Measurements from ENCODE around the gene DOCK9. TPM values are rescaled to one million over a fixed set of nuclear protein-coding genes. Genes with fewer than 3 reads are reported as not detected.

DOCK9 gene
- total and polyA plus RNA-seq, 9 of the 15 experiments (the other 6 are each of a cell fraction or from before 2014, with no cell fraction given): 3.5 to 25.3 (median 16.7) TPM

DNA sequence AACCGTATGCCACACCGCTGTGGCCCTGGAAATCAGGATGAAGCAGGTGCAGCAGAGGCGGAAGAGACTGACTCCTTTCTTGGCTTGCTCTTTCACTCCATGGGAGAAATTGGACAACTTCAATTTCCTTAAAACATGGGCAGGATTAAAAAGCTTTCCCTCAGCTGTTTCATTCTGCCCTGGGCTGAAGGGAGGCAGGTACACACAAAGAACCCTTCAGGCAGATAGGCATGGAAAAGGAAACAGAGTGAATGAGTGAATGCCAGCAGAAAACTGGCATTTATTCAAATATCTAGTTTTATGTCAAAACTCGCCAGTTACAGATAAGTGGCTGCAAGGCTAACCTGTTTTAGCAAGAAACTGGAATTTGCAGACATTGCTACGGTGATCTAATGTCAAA lies 154.4 kb downstream of the DOCK9 start:
- ATAC-seq (no peak), DNase-seq (ENCODE audit: extremely low read depth in 1 of 4, low spot score in 3 of 4) (no peak), FAIRE-seq (no peak)
- Histone ChIP-seq H3K9ac (ENCODE audit: insufficient read depth in 1 of 2, low read depth in 2 of 2, low read length in 2 of 2) (no peak overlapping the region), H3K4me2 (ENCODE audit: insufficient read depth, low read length) (no peak overlapping the region), H3K9me3 (replicated peaks; ENCODE audit: control insufficient read depth, insufficient read depth, low read depth, low read length) (no peaks in the 10 kb centered on the region), H3K4me3 (no peak overlapping the region), H3K36me3 (ENCODE audit: control insufficient read depth, insufficient read depth, low read length) (peaks cover 30% of the 10 kb centered on the region; the same call in 2 of the 3 replicates), H3K27me3 (ENCODE audit: control insufficient read depth in 2 of 2, insufficient read depth in 2 of 2, low read length in 2 of 2) (no peaks in the 10 kb centered on the region), H3K4me1 (replicated peaks in 1 of 2; ENCODE audit: control insufficient read depth in 2 of 2, insufficient read depth in 2 of 2, low read length in 2 of 2) (no peaks in the 10 kb centered on the region; a peak in 1 of 5 replicates), H2AFZ (ENCODE audit: low read depth, low read length) (no peak overlapping the region), H3K9me1 (ENCODE audit: control insufficient read depth, insufficient read depth, low read length) (no peaks in the 10 kb centered on the region), H3K79me2 (ENCODE audit: control insufficient read depth, insufficient read depth, low read length) (no peaks in the 10 kb centered on the region), H3K27ac (ENCODE audit: extremely low read depth, low read depth, low read length) (no peak overlapping the region), H4K20me1 (replicated peaks; ENCODE audit: control insufficient read depth, insufficient read depth, low read length) (no peaks in the 10 kb centered on the region)
- in situ Hi-C loops (cut with MboI): no loop called here
- POLR2A ChIA-PET: interaction anchor here (0.8 kb wide), 2 partner anchors 17 to 219 kb away, joined by 3 to 4 read pairs; no protein-coding TSS in a partner anchor
- CTCF ChIA-PET (ENCODE audit: low intra/inter-chr PET ratio): no interaction called here
- intact Hi-C loops (cut with micrococcal nuclease): no loop called here
- WGBS (ENCODE audit: insufficient coverage, low coverage, missing lambda C conversion rate): 88% methylated on average over 5 of the region's 5 CpGs
- no TSS peak for BruUV-seq (replicated peaks)
- no peak for TF ChIP-seq ZNF764 (CRISPR knock-in tag; IDR thresholded peaks at IDR 0.05; ENCODE audit: low read depth)
- no peak for TF ChIP-seq DMBX1 (CRISPR knock-in tag; IDR thresholded peaks at IDR 0.05; ENCODE audit: borderline replicate concordance)
- no peak for TF ChIP-seq TEAD2 (tag; IDR thresholded peaks at IDR 0.05)
- no peak for TF ChIP-seq CTCFL (IDR thresholded peaks at IDR 0.05; ENCODE audit: borderline replicate concordance, insufficient read depth, low read depth, low read length, poor library complexity, severe bottlenecking)
- no peak for TF ChIP-seq MIER1 (IDR thresholded peaks at IDR 0.05; ENCODE audit: low read depth)
- TF ChIP-seq ARID2 (IDR thresholded peaks at IDR 0.05): no peak
- no peak for TF ChIP-seq ZKSCAN8 (CRISPR knock-in tag; IDR thresholded peaks at IDR 0.05)
- no peak for TF ChIP-seq ZBTB26 (CRISPR knock-in tag; IDR thresholded peaks at IDR 0.05)
- TF ChIP-seq STAT5B (CRISPR knock-in tag; IDR thresholded peaks at IDR 0.05): no peak
- no peak for TF ChIP-seq NONO (IDR thresholded peaks at IDR 0.05; ENCODE audit: low read depth in 2 of 2, low read length in 1 of 2)
- no peak for TF ChIP-seq HDGF (IDR thresholded peaks at IDR 0.05)
- TF ChIP-seq TSC22D4 (tag; IDR thresholded peaks at IDR 0.05): no peak
- TF ChIP-seq GABPB2 (CRISPR knock-in tag; conservative IDR thresholded peaks at IDR 0.05): no peak
- no peak for TF ChIP-seq PBX2 (CRISPR knock-in tag; IDR thresholded peaks at IDR 0.05; ENCODE audit: low read depth)
- no peak for TF ChIP-seq PBX2 (tag; conservative IDR thresholded peaks at IDR 0.05; ENCODE audit: low read depth)
- no peak for TF ChIP-seq PTRF (tag; IDR thresholded peaks at IDR 0.05)
- no peak for TF ChIP-seq PCBP2 (IDR thresholded peaks at IDR 0.05; ENCODE audit: low read depth, low read length, poor library complexity, severe bottlenecking)
- TF ChIP-seq MAFK (IDR thresholded peaks at IDR 0.05; ENCODE audit: low read length): no peak

Data from K562 (cell line).